ENCODE data around the gene BCAS2.

The BCAS2 gene

GRCh38 chr1:114561333-114561732 lies 20.1 kb downstream of the BCAS2 start:
- Histone ChIP-seq H3K4me1 (ENCODE audit: insufficient read depth, poor library complexity, severe bottlenecking) (no peaks in the 10 kb centered on the region), H3K27ac (ENCODE audit: poor library complexity, severe bottlenecking) (no peak overlapping the region), H3K4me3 (ENCODE audit: severe bottlenecking) (no peak overlapping the region), H3K27me3 (ENCODE audit: insufficient read depth, poor library complexity, severe bottlenecking) (no peaks in the 10 kb centered on the region), H3K9me3 (ENCODE audit: severe bottlenecking) (no peaks in the 10 kb centered on the region), H3K36me3 (ENCODE audit: low read depth) (peaks cover 8% of the 10 kb centered on the region; the same call in 1 of the 2 replicates)
- DNase-seq (ENCODE audit: low spot score): no peak
- ATAC-seq (ENCODE audit: low read depth): no peak
- no peak for TF ChIP-seq CTCF (IDR thresholded peaks at IDR 0.05; ENCODE audit: poor library complexity, severe bottlenecking)

GRCh38 chr1:114559356-114559755 lies 22.1 kb downstream of the BCAS2 start:
- Histone ChIP-seq H3K4me3 (ENCODE audit: severe bottlenecking) (no peak overlapping the region), H3K4me1 (ENCODE audit: insufficient read depth, poor library complexity, severe bottlenecking) (no peaks in the 10 kb centered on the region), H3K27me3 (ENCODE audit: insufficient read depth, poor library complexity, severe bottlenecking) (no peaks in the 10 kb centered on the region), H3K27ac (ENCODE audit: poor library complexity, severe bottlenecking) (no peak overlapping the region), H3K36me3 (ENCODE audit: low read depth) (no peaks in the 10 kb centered on the region), H3K9me3 (ENCODE audit: severe bottlenecking) (no peaks in the 10 kb centered on the region)
- TF ChIP-seq CTCF (IDR thresholded peaks at IDR 0.05; ENCODE audit: poor library complexity, severe bottlenecking): no peak
- no peak for ATAC-seq (ENCODE audit: low read depth)
- no peak for DNase-seq (ENCODE audit: low spot score)

GRCh38 chr1:114558544-114558943 lies 22.9 kb downstream of the BCAS2 start:
- no peaks in the 10 kb centered on the region for H3K4me1 ChIP-seq (ENCODE audit: insufficient read depth, poor library complexity, severe bottlenecking)
- H3K9me3 ChIP-seq (ENCODE audit: severe bottlenecking): no peaks in the 10 kb centered on the region
- peak; percentile 74 for TF ChIP-seq CTCF (IDR thresholded peaks at IDR 0.05; ENCODE audit: poor library complexity, severe bottlenecking)
- no peaks in the 10 kb centered on the region for H3K36me3 ChIP-seq (ENCODE audit: low read depth)
- no peak overlapping the region for H3K27ac ChIP-seq (ENCODE audit: poor library complexity, severe bottlenecking)
- ATAC-seq (ENCODE audit: low read depth): 0 out of 3 replicates have a peak, but pooled peaks have one; percentile 48
- no peaks in the 10 kb centered on the region for H3K27me3 ChIP-seq (ENCODE audit: insufficient read depth, poor library complexity, severe bottlenecking)
- no peak for DNase-seq (ENCODE audit: low spot score)
- H3K4me3 ChIP-seq (ENCODE audit: severe bottlenecking): no peak overlapping the region

- ATAC-seq (ENCODE audit: low read depth) (peak; percentile 38; the same call in 1 of the 3 replicates), DNase-seq (ENCODE audit: low spot score) (no peak)
- no peak overlapping the region for H3K4me3 ChIP-seq (ENCODE audit: severe bottlenecking)
- no peaks in the 10 kb centered on the region for H3K4me1 ChIP-seq (ENCODE audit: insufficient read depth, poor library complexity, severe bottlenecking)
- H3K36me3 ChIP-seq (ENCODE audit: low read depth): no peaks in the 10 kb centered on the region
- H3K9me3 ChIP-seq (ENCODE audit: severe bottlenecking): no peaks in the 10 kb centered on the region
- H3K27me3 ChIP-seq (ENCODE audit: insufficient read depth, poor library complexity, severe bottlenecking): no peaks in the 10 kb centered on the region
- TF ChIP-seq CTCF (IDR thresholded peaks at IDR 0.05; ENCODE audit: poor library complexity, severe bottlenecking): no peak
- H3K27ac ChIP-seq (ENCODE audit: poor library complexity, severe bottlenecking): no peak overlapping the region
Observed at GRCh38 chr1:114554577-114554976, 26.8 kb downstream of the BCAS2 start.

- Histone ChIP-seq H3K9me3 (ENCODE audit: severe bottlenecking) (no peaks in the 10 kb centered on the region), H3K27ac (ENCODE audit: poor library complexity, severe bottlenecking) (no peak overlapping the region), H3K36me3 (ENCODE audit: low read depth) (no peaks in the 10 kb centered on the region), H3K27me3 (ENCODE audit: insufficient read depth, poor library complexity, severe bottlenecking) (no peaks in the 10 kb centered on the region), H3K4me3 (ENCODE audit: severe bottlenecking) (no peak overlapping the region), H3K4me1 (ENCODE audit: insufficient read depth, poor library complexity, severe bottlenecking) (no peaks in the 10 kb centered on the region)
- TF ChIP-seq CTCF (IDR thresholded peaks at IDR 0.05; ENCODE audit: poor library complexity, severe bottlenecking): no peak
- ATAC-seq (ENCODE audit: low read depth) (no peak), DNase-seq (ENCODE audit: low spot score) (no peak)
Observed at GRCh38 chr1:114552106-114552639, 29.2 kb downstream of the BCAS2 start.
